ENCODE data around the gene BLOC1S4.

GRCh38 chr4:6706173-6706572 lies 9.8 kb upstream of the BLOC1S4 start:
- no peak for TF ChIP-seq EZH2 (IDR thresholded peaks at IDR 0.05; ENCODE audit: low read length, unreplicated experiment)
- no peak for TF ChIP-seq CTCF (conservative IDR thresholded peaks at IDR 0.05; ENCODE audit: low read depth, low read length)
- no peak for TF ChIP-seq EZH2phosphoT487 (IDR thresholded peaks at IDR 0.05; ENCODE audit: borderline replicate concordance, low read length)
